IgD-negative memory B cell (primary cell): ENCODE data around the gene SHLD1. TPM values are rescaled to one million over a fixed set of nuclear protein-coding genes. Genes with fewer than 3 reads are reported as not detected.

Experiments used
- H3K27ac Mint-ChIP-seq, 3 donors: one replicate each; pipeline ENCODE4 v1.8.0; 2020 to 2022; ENCODE audit warnings: mild to moderate bottlenecking in 3 of 3, mixed read lengths in 3 of 3, moderate library complexity in 1 of 3
- H3K27me3 Mint-ChIP-seq: one replicate; pipeline ENCODE4 v1.8.0; 2021; ENCODE audit warnings: mixed read lengths
- H3K36me3 Mint-ChIP-seq: one replicate; pipeline ENCODE4 v1.8.0; 2020; ENCODE audit warnings: mild to moderate bottlenecking, mixed read lengths
- H3K4me1 Mint-ChIP-seq, 3 donors: one replicate each; pipeline ENCODE4 v1.8.0; 2020 to 2022; ENCODE audit warnings: mixed read lengths in 3 of 3, mild to moderate bottlenecking in 1 of 3
- H3K4me3 Mint-ChIP-seq, 4 donors: one replicate each; pipeline ENCODE4 v1.8.0; 2020 to 2022; ENCODE audit warnings: mild to moderate bottlenecking in 4 of 4, mixed read lengths in 4 of 4, moderate library complexity in 3 of 4
- H3K9me3 Mint-ChIP-seq, 3 donors: one replicate each; pipeline ENCODE4 v1.8.0; 2020 to 2021; ENCODE audit warnings: mixed read lengths in 3 of 3, mild to moderate bottlenecking in 1 of 3
- polyA plus RNA-seq: library from polyadenylated mRNA; unstranded; fragments of 300-500 nt; fragmentation: Illumina TruSeq; gene quantifications from one replicate; pipeline ENCODE4 v1.2.3, GENCODE V29; 2021

SHLD1 gene
- polyA plus RNA-seq, 1 donor from 2014 or later: 19.8 TPM

DNA sequence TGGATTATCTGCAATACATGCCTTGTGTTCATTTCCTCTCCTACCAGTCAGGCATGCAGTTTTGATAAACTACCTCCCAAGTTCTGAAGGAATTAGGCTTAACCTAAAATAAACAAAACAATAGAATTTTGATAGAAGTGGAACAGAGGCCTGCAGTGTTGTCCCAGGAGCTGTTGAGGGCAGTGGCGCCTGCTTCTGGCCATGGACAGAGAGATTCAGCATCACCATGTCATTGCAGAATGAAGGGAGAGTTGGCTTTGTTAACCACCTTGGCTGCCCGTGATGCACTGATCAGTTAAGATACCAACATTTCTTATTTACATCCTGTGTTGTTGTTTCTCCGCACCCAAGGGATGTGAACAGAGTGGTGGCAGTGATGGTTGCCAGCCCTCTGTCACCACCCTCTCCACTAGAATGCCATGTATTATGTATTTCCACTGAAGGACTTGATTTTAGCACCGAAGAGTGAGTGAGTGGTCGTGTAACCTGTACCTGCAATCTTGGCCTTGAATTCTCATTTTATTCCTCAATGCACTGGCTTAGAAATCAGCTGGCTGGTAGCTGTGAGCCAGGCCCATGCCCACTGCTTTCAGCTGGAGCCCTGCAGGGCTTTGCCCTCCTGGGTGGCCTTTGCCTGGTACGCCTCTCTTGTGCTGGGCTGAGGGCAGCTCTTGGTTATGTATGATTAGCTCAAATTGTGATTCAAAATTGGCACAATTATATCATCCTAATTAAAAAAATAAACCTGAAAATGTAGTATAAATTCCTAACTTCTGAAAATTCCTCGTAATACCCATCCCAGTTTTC, 56.5 kb downstream of the SHLD1 start:
- peaks cover 8 to 30% (median 8%) of the 10 kb centered on the region in 3 donors for H3K4me1 Mint-ChIP-seq
- H3K27ac Mint-ChIP-seq: no peak overlapping the region
- peaks cover 7% of the 10 kb centered on the region for H3K36me3 Mint-ChIP-seq
- H3K27me3 Mint-ChIP-seq: no peaks in the 10 kb centered on the region
- H3K4me3 Mint-ChIP-seq: no peak overlapping the region
- no peaks in the 10 kb centered on the region for H3K9me3 Mint-ChIP-seq

DNA sequence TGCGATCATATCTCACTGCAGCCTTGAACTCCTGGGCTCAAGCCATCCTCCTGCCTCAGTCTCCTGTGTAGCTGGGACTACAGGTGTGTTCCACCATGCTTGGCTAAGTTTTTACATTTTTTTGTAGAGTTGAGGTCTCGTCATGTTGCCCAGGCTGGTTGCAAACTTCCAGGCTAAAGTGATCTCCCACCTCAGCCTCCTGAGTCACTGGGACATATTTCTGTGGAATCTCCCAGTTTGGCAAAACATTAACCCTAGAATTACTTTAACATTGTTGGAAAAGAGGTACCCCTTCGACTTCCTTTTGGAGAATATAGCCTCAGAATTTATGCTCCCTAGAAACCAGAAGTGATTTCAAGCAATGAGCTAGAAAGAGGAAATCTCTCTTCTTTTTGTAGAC, 57.2 kb downstream of the SHLD1 start:
- Mint-ChIP-seq H3K27me3 (no peaks in the 10 kb centered on the region), H3K27ac (no peak overlapping the region), H3K4me3 (no peak overlapping the region), H3K9me3 (no peaks in the 10 kb centered on the region), H3K4me1 (peaks cover 6 to 25% (median 8%) of the 10 kb centered on the region in 3 donors), H3K36me3 (peaks cover 6% of the 10 kb centered on the region)

DNA sequence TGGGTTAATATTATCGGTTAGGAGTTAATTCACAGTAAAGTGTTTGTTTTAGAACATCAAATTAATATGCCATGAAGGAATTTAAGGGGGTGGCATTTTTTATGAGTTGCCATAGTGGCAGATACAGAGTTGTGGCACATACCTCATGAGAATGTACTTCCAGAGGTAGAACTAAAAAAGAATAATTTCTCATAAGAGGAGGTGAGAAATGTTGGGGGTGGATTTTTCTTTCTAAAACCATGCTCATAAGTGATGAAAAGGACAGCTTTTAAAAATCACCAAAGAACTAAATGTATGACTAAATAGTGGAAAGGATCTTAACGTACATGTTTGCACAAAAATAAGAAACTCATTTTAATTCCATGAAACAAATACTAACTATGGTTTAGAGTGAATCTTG, 58.7 kb downstream of the SHLD1 start:
- no peak overlapping the region for H3K4me3 Mint-ChIP-seq
- no peaks in the 10 kb centered on the region for H3K27me3 Mint-ChIP-seq
- no peak overlapping the region for H3K27ac Mint-ChIP-seq
- no peaks in the 10 kb centered on the region for H3K9me3 Mint-ChIP-seq
- peaks cover 3 to 26% (median 6%) of the 10 kb centered on the region in 3 donors for H3K4me1 Mint-ChIP-seq
- peaks cover 3% of the 10 kb centered on the region for H3K36me3 Mint-ChIP-seq

DNA sequence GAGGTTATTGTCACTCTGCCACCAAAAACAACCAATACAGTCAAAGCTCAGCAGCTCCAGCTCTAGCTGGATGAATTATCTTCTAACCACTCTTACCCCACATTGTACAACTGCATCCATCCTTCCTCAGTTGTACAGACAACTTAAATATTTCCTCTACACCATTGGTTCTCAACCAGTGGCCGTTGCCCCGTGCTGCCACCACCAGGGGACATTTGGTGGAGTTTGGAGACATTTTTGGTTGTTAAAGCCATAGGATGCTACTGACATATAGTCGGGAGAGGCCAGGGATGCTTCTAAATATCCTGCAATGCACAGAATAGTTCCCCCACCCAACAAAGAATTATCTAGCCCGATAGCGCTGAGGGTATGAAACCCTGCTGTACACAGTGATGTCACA, 59.3 kb downstream of the SHLD1 start:
- Mint-ChIP-seq H3K36me3 (peaks cover 3% of the 10 kb centered on the region), H3K27ac (no peak overlapping the region), H3K9me3 (no peaks in the 10 kb centered on the region)

DNA sequence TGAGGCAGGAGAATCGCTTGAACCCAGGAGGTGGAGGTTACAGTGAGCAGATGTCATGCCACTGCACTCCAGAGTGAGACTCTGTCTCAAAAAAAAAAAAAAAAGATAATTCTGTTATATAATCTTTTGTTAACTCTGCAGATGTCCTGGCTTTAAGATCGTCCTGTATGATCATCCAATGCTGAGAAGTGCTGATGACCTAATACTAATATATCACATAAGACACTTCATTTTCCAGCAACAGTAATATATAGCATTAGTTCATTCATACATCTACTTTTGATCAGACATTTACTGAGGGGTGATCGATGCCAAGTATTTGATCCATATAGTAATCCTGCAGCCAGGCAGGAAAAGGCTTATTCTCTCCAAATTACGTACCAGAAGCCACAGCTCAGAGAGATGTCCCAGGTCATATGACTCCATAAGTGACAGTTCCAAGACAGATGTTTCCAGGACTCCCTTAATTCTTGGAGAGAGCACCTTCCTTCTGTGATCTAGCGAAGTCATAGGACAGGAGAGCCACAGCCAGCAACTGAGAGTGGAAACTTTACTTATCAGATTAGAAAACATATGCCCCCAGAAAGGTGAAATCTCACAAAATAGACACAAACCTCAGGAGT, 60.7 kb downstream of the SHLD1 start:
- Mint-ChIP-seq H3K27me3 (no peaks in the 10 kb centered on the region), H3K4me1 (peaks cover 1 to 16% (median 3%) of the 10 kb centered on the region in 3 donors), H3K4me3 (no peak overlapping the region), H3K36me3 (peaks cover 3% of the 10 kb centered on the region), H3K27ac (no peak overlapping the region), H3K9me3 (no peaks in the 10 kb centered on the region)

More for the DNA sequence above, 59.3 kb downstream of the SHLD1 start:
- peaks cover 1 to 23% (median 4%) of the 10 kb centered on the region in 3 donors for H3K4me1 Mint-ChIP-seq
- no peak overlapping the region for H3K4me3 Mint-ChIP-seq
- no peaks in the 10 kb centered on the region for H3K27me3 Mint-ChIP-seq

DNA sequence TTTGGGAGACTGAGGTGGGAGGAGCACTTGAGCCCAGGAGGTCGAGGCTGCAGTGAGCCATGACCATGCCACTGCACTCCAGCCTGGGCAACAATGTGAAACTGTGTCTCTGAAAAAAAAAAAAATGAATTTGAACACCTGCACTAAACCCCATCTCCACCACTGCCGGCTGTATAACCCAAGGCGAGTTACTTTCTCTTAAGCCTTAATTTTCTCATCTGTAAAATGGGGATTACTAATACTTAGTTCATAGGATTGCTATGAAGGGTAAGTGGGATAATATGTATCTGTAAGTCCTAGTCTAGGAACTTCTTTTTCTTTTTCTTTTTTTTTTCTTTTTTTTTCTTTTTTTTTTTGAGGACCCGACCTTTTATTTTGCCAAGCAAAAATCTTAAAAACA, 61.5 kb downstream of the SHLD1 start:
- Mint-ChIP-seq H3K9me3 (no peaks in the 10 kb centered on the region), H3K36me3 (peaks cover 3% of the 10 kb centered on the region), H3K27me3 (no peaks in the 10 kb centered on the region), H3K4me1 (peaks cover 4 to 10% (median 6%) of the 10 kb centered on the region in 3 donors), H3K27ac (no peak overlapping the region), H3K4me3 (no peak overlapping the region)

DNA sequence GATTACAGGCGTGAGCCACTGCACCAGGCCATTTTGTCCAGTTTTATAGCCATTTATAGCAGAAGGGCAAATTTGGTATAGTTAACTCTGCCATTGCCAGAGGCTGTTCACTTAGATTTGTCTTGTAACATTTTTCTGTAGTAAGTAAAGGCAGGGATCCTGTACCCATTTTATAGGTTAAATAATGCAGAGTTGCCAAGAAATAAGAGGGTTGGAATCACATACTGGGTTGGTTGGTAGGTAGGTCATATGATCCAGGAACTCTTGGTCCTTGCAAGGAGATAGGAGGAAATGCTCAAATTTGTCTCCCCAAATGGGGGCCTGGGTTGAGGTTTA, 68.1 kb downstream of the SHLD1 start:
- Mint-ChIP-seq H3K27ac (no peak overlapping the region), H3K36me3 (peaks cover 7% of the 10 kb centered on the region), H3K4me3 (no peak overlapping the region), H3K27me3 (no peaks in the 10 kb centered on the region), H3K9me3 (no peaks in the 10 kb centered on the region), H3K4me1 (peaks cover 9 to 14% (median 10%) of the 10 kb centered on the region in 3 donors)

DNA sequence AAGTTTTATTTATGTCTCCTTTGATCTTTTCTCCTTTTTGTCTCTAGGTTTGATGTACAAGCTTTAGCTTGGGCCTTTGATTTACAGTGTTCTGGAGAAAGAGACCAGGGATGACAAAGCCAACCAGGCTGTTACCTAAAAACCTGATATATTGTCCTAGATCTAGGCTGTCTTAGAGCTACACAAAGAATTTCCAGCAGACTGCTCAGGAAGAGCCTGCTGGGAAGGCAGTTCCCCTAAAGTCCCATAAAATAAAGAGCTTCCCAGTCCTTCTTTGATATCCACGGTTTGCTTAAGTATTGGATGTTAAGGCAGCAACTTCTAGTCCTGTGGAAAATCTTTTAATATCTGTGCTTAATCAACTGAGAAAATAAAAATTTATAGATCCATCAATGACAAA, 70.5 kb downstream of the SHLD1 start:
- Mint-ChIP-seq H3K27me3 (no peaks in the 10 kb centered on the region), H3K9me3 (no peaks in the 10 kb centered on the region), H3K4me3 (no peak overlapping the region), H3K27ac (no peak overlapping the region), H3K36me3 (peaks cover 7% of the 10 kb centered on the region), H3K4me1 (peaks cover 5 to 14% (median 12%) of the 10 kb centered on the region in 3 donors)

DNA sequence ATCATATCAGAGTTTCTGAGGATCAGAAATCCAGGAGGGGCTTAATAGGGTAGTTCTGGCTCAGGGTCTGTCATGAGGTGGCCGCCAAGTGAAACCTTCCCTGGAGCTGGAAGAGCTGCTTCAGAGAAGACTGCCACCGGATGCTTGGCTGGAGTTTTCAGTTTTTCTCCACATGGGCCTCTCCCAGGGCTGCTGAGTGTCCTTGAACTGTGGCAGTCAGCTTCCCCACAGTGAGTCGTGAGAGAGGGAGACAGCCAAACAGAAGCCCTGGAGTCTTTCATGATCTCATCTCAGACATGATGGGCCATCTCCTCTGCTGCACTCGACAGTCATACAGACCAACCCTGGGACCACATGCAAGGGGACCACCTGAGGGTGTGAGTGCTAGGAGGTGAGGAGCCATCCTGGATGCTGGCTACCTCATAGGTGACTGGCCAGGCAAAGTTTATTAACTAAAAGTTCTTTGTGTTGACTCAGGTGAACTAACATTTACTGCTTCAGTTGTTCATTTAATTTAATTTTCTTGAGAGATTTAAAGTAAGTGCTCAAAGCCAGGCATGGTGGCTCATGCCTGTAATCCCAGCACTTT, 71.5 kb downstream of the SHLD1 start:
- peaks cover 7% of the 10 kb centered on the region for H3K36me3 Mint-ChIP-seq
- no peak overlapping the region for H3K4me3 Mint-ChIP-seq
- H3K27me3 Mint-ChIP-seq: no peaks in the 10 kb centered on the region
- no peak overlapping the region for H3K27ac Mint-ChIP-seq
- H3K9me3 Mint-ChIP-seq: no peaks in the 10 kb centered on the region
- H3K4me1 Mint-ChIP-seq: peaks cover 5 to 11% (median 10%) of the 10 kb centered on the region in 3 donors

DNA sequence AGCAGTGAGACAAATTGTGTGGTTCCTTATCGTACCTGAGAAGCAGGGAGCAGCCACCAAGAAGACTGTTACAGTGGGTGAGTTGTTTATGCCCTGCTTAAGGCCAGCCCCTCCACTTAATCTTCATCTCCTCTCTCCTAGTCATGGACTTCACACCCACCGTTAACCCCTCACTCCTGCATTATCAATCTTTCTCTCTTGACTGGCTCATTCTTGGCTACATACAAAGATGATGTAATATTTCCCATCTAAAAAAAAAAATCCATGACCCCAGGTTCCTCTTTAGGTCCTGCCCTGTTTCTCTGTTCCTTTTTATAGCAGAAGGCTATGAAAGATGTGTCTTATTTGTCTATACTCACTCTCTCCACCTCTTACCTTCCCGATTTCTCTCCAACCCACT, 72.4 kb downstream of the SHLD1 start:
- Mint-ChIP-seq H3K27ac (peak overlapping the region in 1 of 3 donors; percentile 23), H3K4me3 (no peak overlapping the region), H3K4me1 (peaks cover 5 to 11% (median 10%) of the 10 kb centered on the region in 3 donors), H3K9me3 (no peaks in the 10 kb centered on the region), H3K36me3 (peaks cover 7% of the 10 kb centered on the region), H3K27me3 (no peaks in the 10 kb centered on the region)

DNA sequence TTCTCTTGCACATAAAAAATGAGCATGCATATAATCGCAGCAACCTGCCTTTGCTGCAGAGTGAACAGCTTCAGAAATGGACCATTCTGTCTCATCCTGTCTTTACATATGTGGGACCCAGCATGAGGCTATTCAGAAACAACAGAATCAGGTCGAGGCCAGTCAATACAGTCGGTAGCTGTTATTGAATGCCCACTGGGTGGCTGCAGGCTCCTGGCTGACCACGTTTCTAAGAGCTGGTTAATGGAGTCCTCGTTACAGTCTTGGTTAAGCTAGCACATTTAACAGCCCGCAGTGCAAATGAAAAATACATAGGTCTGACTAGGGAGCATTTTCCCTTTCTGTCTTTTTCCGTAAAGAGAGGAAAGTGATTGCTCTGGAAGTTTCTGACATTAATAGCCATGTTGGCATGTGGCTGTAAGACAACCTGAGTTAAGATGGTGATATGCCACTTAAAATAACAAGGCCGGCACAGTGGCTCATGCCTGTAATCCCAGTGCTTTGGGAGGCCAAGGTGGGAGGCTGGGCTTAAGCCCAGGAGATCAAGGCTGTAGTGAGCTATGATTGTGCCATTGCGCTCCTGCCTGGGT, 75.0 kb downstream of the SHLD1 start:
- no peaks in the 10 kb centered on the region for H3K27me3 Mint-ChIP-seq
- H3K4me3 Mint-ChIP-seq: no peak overlapping the region
- peaks cover 4% of the 10 kb centered on the region for H3K36me3 Mint-ChIP-seq
- peaks cover 5 to 10% (median 7%) of the 10 kb centered on the region in 3 donors for H3K4me1 Mint-ChIP-seq
- no peaks in the 10 kb centered on the region for H3K9me3 Mint-ChIP-seq
- H3K27ac Mint-ChIP-seq: no peak overlapping the region

DNA sequence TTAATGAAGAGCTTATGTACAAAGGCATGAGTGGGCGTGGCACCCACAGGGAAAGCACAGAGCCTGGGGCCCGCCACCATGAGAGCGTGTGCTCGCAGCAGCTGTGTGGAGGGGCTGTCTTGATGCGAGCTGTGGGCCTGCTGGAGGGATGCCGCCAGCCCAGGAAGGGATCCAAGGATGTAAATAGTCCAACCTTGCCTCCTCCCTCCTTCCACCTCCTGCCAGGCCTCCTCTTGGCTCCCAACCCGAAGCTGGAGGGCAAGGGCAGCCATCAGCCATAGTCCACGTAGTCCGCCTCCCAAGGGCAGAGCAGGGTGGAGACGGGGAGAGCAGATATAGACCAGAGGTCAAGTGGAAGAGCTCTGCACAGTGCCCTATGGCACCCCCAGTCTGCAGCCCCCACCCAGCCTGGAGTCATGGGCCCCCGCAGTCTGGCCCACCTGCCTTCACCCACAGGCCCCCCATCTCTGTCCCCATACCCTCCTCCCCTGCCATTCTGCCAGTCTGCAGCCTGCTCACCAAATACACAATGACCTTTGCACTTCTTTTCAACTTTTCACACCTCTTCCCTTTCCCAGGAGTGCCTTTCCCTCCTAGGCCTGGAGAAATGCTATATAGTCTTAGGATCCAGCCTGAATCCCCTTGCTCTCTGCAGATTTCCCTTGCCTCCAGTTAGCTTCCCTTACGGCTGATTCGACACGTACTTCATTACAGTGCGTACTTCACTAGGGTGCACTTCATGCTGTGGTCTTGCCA, 77.1 kb downstream of the SHLD1 start:
- Mint-ChIP-seq H3K4me1 (peaks cover 5 to 10% (median 7%) of the 10 kb centered on the region in 3 donors), H3K9me3 (no peaks in the 10 kb centered on the region), H3K27me3 (no peaks in the 10 kb centered on the region), H3K27ac (no peak overlapping the region), H3K36me3 (peaks cover 9% of the 10 kb centered on the region), H3K4me3 (no peak overlapping the region)

DNA sequence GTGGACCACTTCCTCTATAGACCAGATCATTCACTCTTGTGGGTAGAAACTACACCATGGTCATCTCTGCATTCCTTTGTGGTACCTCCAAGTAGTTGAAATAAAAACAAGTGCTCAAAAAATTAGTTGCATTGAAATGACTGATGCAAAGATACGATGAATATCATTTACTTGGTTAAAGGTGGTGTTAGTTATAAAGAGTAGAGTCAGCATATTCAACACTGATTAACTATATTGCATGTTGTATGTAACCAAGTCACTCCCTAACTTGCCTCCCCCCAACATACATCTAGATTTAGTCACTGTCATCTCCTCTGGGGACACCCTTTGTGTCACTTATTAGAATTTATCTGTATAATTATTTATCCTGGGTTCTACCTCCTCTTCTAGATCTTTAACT, 77.7 kb downstream of the SHLD1 start:
- H3K4me3 Mint-ChIP-seq: no peak overlapping the region
- no peak overlapping the region for H3K27ac Mint-ChIP-seq
- peaks cover under 1 to 5% (median 2%) of the 10 kb centered on the region in 3 donors for H3K4me1 Mint-ChIP-seq
- no peaks in the 10 kb centered on the region for H3K27me3 Mint-ChIP-seq
- H3K36me3 Mint-ChIP-seq: peaks cover 7% of the 10 kb centered on the region
- H3K9me3 Mint-ChIP-seq: no peaks in the 10 kb centered on the region

DNA sequence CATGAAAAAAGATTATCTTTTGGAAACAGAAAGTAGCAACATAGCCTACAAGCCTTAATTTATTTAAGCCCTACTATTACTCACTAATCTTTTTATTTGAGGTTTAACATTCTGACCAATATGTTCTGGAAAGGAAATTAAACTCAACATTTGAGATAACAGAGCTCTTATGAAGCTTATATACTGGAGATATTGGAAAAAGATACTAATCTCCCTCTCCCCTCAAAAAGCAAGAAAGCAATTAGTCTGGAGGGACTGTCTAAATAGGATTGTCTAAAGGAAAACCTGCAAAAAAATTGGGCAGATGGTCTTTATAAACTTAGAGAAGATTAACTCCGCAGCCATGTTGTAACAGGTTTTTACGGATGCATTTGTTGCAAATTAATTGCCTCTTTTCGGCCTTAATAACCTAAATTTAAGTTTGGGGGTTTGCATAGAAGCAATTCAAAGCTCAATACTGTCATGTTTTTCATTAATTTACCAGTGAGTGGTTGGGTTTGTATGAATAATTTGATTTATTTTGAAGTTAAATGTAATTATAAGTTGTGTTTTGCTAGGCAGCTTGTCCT, 79.1 kb downstream of the SHLD1 start:
- peaks cover 15% of the 10 kb centered on the region for H3K36me3 Mint-ChIP-seq
- no peak overlapping the region for H3K4me3 Mint-ChIP-seq
- H3K27ac Mint-ChIP-seq: no peak overlapping the region

More for the DNA sequence above, 79.1 kb downstream of the SHLD1 start:
- Mint-ChIP-seq H3K4me1 (peaks cover 0 to 2% (median 0%) of the 10 kb centered on the region in 3 donors), H3K27me3 (no peaks in the 10 kb centered on the region), H3K9me3 (peaks cover 0 to 4% (median 0%) of the 10 kb centered on the region in 3 donors)
